Keratinocyte (primary cell): ENCODE measurements around the gene DDR2. TPM values are rescaled to one million over a fixed set of nuclear protein-coding genes. Genes with fewer than 3 reads are reported as not detected.

ENCODE experiments used
- DNase-seq: peaks from one replicate; pipeline ENCODE4 v3.0.0-alpha.2; 2011; ENCODE audit warnings: low read depth, missing footprints, low spot score
- FAIRE-seq: peaks from 2 replicates; lab custom pipeline; 2011; peaks lifted over from hg19 to GRCh38; lab: Jason Lieb, UNC
- H2AFZ ChIP-seq: 2 replicates; pipeline ENCODE4 v1.6.0; 2012; ENCODE audit warnings: low read length, control low read depth, inconsistent platforms; ENCODE audit not compliant: control insufficient read depth
- H3K27ac ChIP-seq: 2 replicates; pipeline ENCODE4 v1.5.1; 2011; ENCODE audit warnings: low read length; ENCODE audit not compliant: control insufficient read depth, insufficient read depth
- H3K27me3 ChIP-seq: 3 replicates; pipeline ENCODE4 v1.6.0; 2011; ENCODE audit warnings: low read length; ENCODE audit not compliant: control insufficient read depth, insufficient read depth; ENCODE audit errors: extremely low read depth
- H3K36me3 ChIP-seq, 2 experiments: 2 replicates in 1 of 2; 3 replicates in 1 of 2; pipeline ENCODE4 v1.5.1; 2011; ENCODE audit warnings: low read length in 2 of 2, mild to moderate bottlenecking in 1 of 2; ENCODE audit not compliant: control insufficient read depth in 2 of 2, insufficient read depth in 2 of 2; ENCODE audit errors: extremely low read depth in 1 of 2
- H3K4me1 ChIP-seq: 3 replicates; pipeline ENCODE4 v1.5.1; 2011; ENCODE audit warnings: low read length; ENCODE audit not compliant: control insufficient read depth, insufficient read depth; ENCODE audit errors: extremely low read depth
- H3K4me2 ChIP-seq: 3 replicates; pipeline ENCODE4 v1.6.0; 2011; ENCODE audit warnings: low read depth, low read length; ENCODE audit not compliant: control insufficient read depth, insufficient read depth; ENCODE audit errors: extremely low read depth
- H3K4me3 ChIP-seq, 3 experiments: fragments of 200-600 bp in 1 of 3; sonication (generic) in 1 of 3; 2 replicates in 2 of 3; 3 replicates in 1 of 3; pipeline ENCODE4 v1.5.1; 2011 to 2016; ENCODE audit warnings: low read length in 3 of 3, mild to moderate bottlenecking in 3 of 3, control low read depth in 2 of 3, inconsistent platforms in 1 of 3, low read depth in 1 of 3, mixed read lengths in 1 of 3, mixed run types in 1 of 3, moderate library complexity in 1 of 3; ENCODE audit not compliant: control insufficient read depth in 2 of 3, insufficient read depth in 2 of 3; ENCODE audit errors: extremely low read depth in 1 of 3
- H3K79me2 ChIP-seq: 2 replicates; pipeline ENCODE4 v1.6.0; 2012; ENCODE audit warnings: low read length; ENCODE audit not compliant: control insufficient read depth, insufficient read depth
- H3K9ac ChIP-seq: 3 replicates; pipeline ENCODE4 v1.6.0; 2011; ENCODE audit warnings: low read length; ENCODE audit not compliant: control insufficient read depth, insufficient read depth; ENCODE audit errors: extremely low read depth
- H3K9me1 ChIP-seq: 3 replicates; pipeline ENCODE4 v1.6.0; 2011; ENCODE audit warnings: low read length; ENCODE audit not compliant: control insufficient read depth, insufficient read depth; ENCODE audit errors: extremely low read depth
- H3K9me3 ChIP-seq: 2 replicates; pipeline ENCODE4 v1.5.1; 2012; ENCODE audit warnings: low read depth, low read length; ENCODE audit not compliant: control insufficient read depth
- H4K20me1 ChIP-seq: 3 replicates; pipeline ENCODE4 v1.6.0; 2011; ENCODE audit warnings: low read length; ENCODE audit not compliant: control insufficient read depth, insufficient read depth; ENCODE audit errors: extremely low read depth
- CTCF ChIP-seq, 3 experiments: IDR thresholded peaks in 1 of 3; conservative IDR thresholded peaks in 1 of 3; optimal IDR thresholded peaks in 1 of 3; 2 replicates in 2 of 3; 3 replicates in 1 of 3; pipeline versions ENCODE3 to v1.5.1; 2011; ENCODE audit warnings: low read length in 3 of 3, mild to moderate bottlenecking in 3 of 3, moderate library complexity in 2 of 3, control low read depth in 1 of 3, inconsistent platforms in 1 of 3; ENCODE audit not compliant: insufficient read depth in 2 of 3; ENCODE audit errors: extremely low read depth in 1 of 3
- EZH2 ChIP-seq: IDR thresholded peaks from one replicate; pipeline ENCODE4 v1.6.1; 2012; ENCODE audit warnings: inconsistent platforms, mild to moderate bottlenecking, low read length, moderate library complexity
- dilution Hi-C: fragments of 300-500 bp; cut with MboI; formaldehyde crosslinking; loops from one replicate; pipeline ENCODE4 v1.7.0; 2020; ENCODE audit warnings: low sequenced_read_pairs; ENCODE audit not compliant: extremely low pct_ligation_motif_present
- polyA plus RNA-seq, 5 experiments: library from polyadenylated mRNA; depleted of rRNA in 3 of 5; stranded (reverse) in 3 of 5; stranded (forward) in 1 of 5; unstranded in 1 of 5; fragments of >200 nt; gene quantifications; 1 replicate in 1 of 5; 2 replicates in 3 of 5; 3 replicates in 1 of 5; pipeline versions ENCODE4 v1.2.1 to v1.2.3, GENCODE V29; 2011 to 2012; ENCODE audit warnings: missing spikeins in 2 of 5, low read depth in 1 of 5, low replicate concordance in 1 of 5

The DDR2 gene
- polyA plus RNA-seq, 1 donor (not counting 4 experiments of a cell fraction or from before 2014, with no cell fraction given) = 0.39 TPM

GRCh38 chr1:162621256-162621655 lies 11.0 kb upstream of the DDR2 start:
- dilution Hi-C loops = no loop called here
- Histone ChIP-seq H3K79me2 (no peaks in the 10 kb centered on the region), H3K4me1 (no peaks in the 10 kb centered on the region), H3K4me2 (no peak overlapping the region), H3K4me3 (no peak overlapping the region), H3K36me3 (no peaks in the 10 kb centered on the region), H3K9me1 (no peaks in the 10 kb centered on the region), H3K9me3 (peaks cover 3% of the 10 kb centered on the region), H4K20me1 (no peaks in the 10 kb centered on the region), H3K9ac (no peak overlapping the region), H3K27ac (no peak overlapping the region), H2AFZ (no peak overlapping the region), H3K27me3 (no peaks in the 10 kb centered on the region)
- DNase-seq (no peak), FAIRE-seq (no peak)
- TF ChIP-seq CTCF (optimal IDR thresholded peaks at IDR 0.05 in 1 of 3, IDR thresholded peaks at IDR 0.05 in 1 of 3, conservative IDR thresholded peaks at IDR 0.05 in 1 of 3; ENCODE audit: extremely low read depth in 1 of 3, insufficient read depth in 2 of 3, low read length in 3 of 3) (no peak), EZH2 (no peak)

GRCh38 chr1:162625679-162626078 lies 6.6 kb upstream of the DDR2 start:
- no peaks in the 10 kb centered on the region for H3K9me1 ChIP-seq
- dilution Hi-C loops = no loop called here
- H3K27me3 ChIP-seq = no peaks in the 10 kb centered on the region
- no peaks in the 10 kb centered on the region for H3K9me3 ChIP-seq
- H3K79me2 ChIP-seq = no peaks in the 10 kb centered on the region
- H3K27ac ChIP-seq = no peak overlapping the region
- H3K4me2 ChIP-seq = no peak overlapping the region
- H3K4me1 ChIP-seq = no peaks in the 10 kb centered on the region
- H3K9ac ChIP-seq = no peak overlapping the region
- TF ChIP-seq CTCF (optimal IDR thresholded peaks at IDR 0.05 in 1 of 3, IDR thresholded peaks at IDR 0.05 in 1 of 3, conservative IDR thresholded peaks at IDR 0.05 in 1 of 3; ENCODE audit: extremely low read depth in 1 of 3, insufficient read depth in 2 of 3, low read length in 3 of 3) (no peak), EZH2 (no peak)
- H3K4me3 ChIP-seq = no peak overlapping the region
- H2AFZ ChIP-seq = no peak overlapping the region
- H3K36me3 ChIP-seq = no peaks in the 10 kb centered on the region
- no peaks in the 10 kb centered on the region for H4K20me1 ChIP-seq
- FAIRE-seq = no peak
- DNase-seq = no peak
